ENCODE results near the gene SOD1. TPM values are rescaled to one million over a fixed set of nuclear protein-coding genes. Genes with fewer than 3 reads are reported as not detected.

The SOD1 gene
- 100 to 1,000 TPM; 280 to 286 TPM for total RNA-seq

- Mint-ChIP-seq H3K9me3 (no peaks in the 10 kb centered on the region), H3K27ac (peak within 1 kb of the TSS; percentile 99), H3K4me3 (peak within 1 kb of the TSS; percentile 98), H3K4me1 (ENCODE audit: low read depth) (peaks cover 65% of the 10 kb centered on the region), H3K36me3 (peaks cover 28% of the 10 kb centered on the region), H3K27me3 (no peaks in the 10 kb centered on the region)
- intact Hi-C loops (cut with micrococcal nuclease): loop anchor here (1.0 to 10.0 kb wide), 6 partner anchors 10 to 1073 kb away; partner anchors contain the start of genes HUNK and SCAF4
- ChIA-PET CTCF (no interaction called here), POLR2A (no interaction called here)
- peak; percentile 96 for DNase-seq
Measured at GRCh38 chr21:31659536-31660258, at the start of gene SOD1. Gene SOD1 (plus strand): TSS chr21:31659693. CDS start chr21:31659770, 77 bp downstream.

GRCh38 chr21:31611445-31611844 lies 48.0 kb upstream of the SOD1 start:
- ChIA-PET CTCF (interaction anchor here (1.1 kb wide), 1 partner anchor 9 kb away, joined by 6 read pairs; no protein-coding TSS in a partner anchor), POLR2A (no interaction called here)
- H3K4me3 Mint-ChIP-seq: no peak overlapping the region
- no peaks in the 10 kb centered on the region for H3K36me3 Mint-ChIP-seq
- H3K27ac Mint-ChIP-seq: no peak overlapping the region
- peaks cover 13% of the 10 kb centered on the region for H3K9me3 Mint-ChIP-seq
- H3K4me1 Mint-ChIP-seq (ENCODE audit: low read depth): no peaks in the 10 kb centered on the region
- DNase-seq: no peak
- peaks cover 21% of the 10 kb centered on the region for H3K27me3 Mint-ChIP-seq
- intact Hi-C loops (cut with micrococcal nuclease): no loop called here

GRCh38 chr21:31612894-31613785 lies 46.4 kb upstream of the SOD1 start:
- no peak for DNase-seq
- intact Hi-C loops (cut with micrococcal nuclease): no loop called here
- Mint-ChIP-seq H3K9me3 (peaks cover 13% of the 10 kb centered on the region), H3K4me1 (ENCODE audit: low read depth) (no peaks in the 10 kb centered on the region), H3K27me3 (peaks cover 21% of the 10 kb centered on the region), H3K27ac (no peak overlapping the region), H3K4me3 (no peak overlapping the region), H3K36me3 (no peaks in the 10 kb centered on the region)
- ChIA-PET POLR2A (no interaction called here), CTCF (no interaction called here)

- Mint-ChIP-seq H3K27me3 (peaks cover 19% of the 10 kb centered on the region), H3K36me3 (no peaks in the 10 kb centered on the region), H3K4me3 (no peak overlapping the region), H3K9me3 (peaks cover 13% of the 10 kb centered on the region), H3K4me1 (ENCODE audit: low read depth) (peaks cover 7% of the 10 kb centered on the region), H3K27ac (no peak overlapping the region)
- intact Hi-C loops (cut with micrococcal nuclease): no loop called here
- CTCF ChIA-PET: no interaction called here
- POLR2A ChIA-PET: no interaction called here
- no peak for DNase-seq
Measured at GRCh38 chr21:31614705-31615104, 44.8 kb upstream of the SOD1 start.

GRCh38 chr21:31616216-31616615 lies 43.3 kb upstream of the SOD1 start:
- no peak for DNase-seq
- intact Hi-C loops (cut with micrococcal nuclease): no loop called here
- peaks cover 13% of the 10 kb centered on the region for H3K27me3 Mint-ChIP-seq
- peaks cover 7% of the 10 kb centered on the region for H3K9me3 Mint-ChIP-seq
- POLR2A ChIA-PET: no interaction called here
- no peaks in the 10 kb centered on the region for H3K36me3 Mint-ChIP-seq
- no peak overlapping the region for H3K27ac Mint-ChIP-seq
- CTCF ChIA-PET: no interaction called here
- H3K4me1 Mint-ChIP-seq (ENCODE audit: low read depth): peaks cover 7% of the 10 kb centered on the region
- H3K4me3 Mint-ChIP-seq: no peak overlapping the region

- Mint-ChIP-seq H3K36me3 (no peaks in the 10 kb centered on the region), H3K27ac (peak overlapping the region; percentile 38), H3K4me3 (no peak overlapping the region), H3K9me3 (no peaks in the 10 kb centered on the region), H3K4me1 (ENCODE audit: low read depth) (peaks cover 12% of the 10 kb centered on the region), H3K27me3 (no peaks in the 10 kb centered on the region)
- ChIA-PET POLR2A (no interaction called here), CTCF (interaction anchor here (0.6 kb wide), 1 partner anchor 1571 kb away, joined by 6 read pairs; no protein-coding TSS in a partner anchor)
- intact Hi-C loops (cut with micrococcal nuclease): no loop called here
- DNase-seq: peak; percentile 22
Measured at GRCh38 chr21:31618696-31619430, 40.6 kb upstream of the SOD1 start.

- Mint-ChIP-seq H3K27ac (no peak overlapping the region), H3K4me1 (ENCODE audit: low read depth) (peaks cover 12% of the 10 kb centered on the region), H3K4me3 (no peak overlapping the region), H3K36me3 (no peaks in the 10 kb centered on the region), H3K27me3 (no peaks in the 10 kb centered on the region), H3K9me3 (no peaks in the 10 kb centered on the region)
- ChIA-PET CTCF (no interaction called here), POLR2A (no interaction called here)
- no peak for DNase-seq
- intact Hi-C loops (cut with micrococcal nuclease): no loop called here
Measured at GRCh38 chr21:31622397-31622796, 37.1 kb upstream of the SOD1 start.

GRCh38 chr21:31623664-31624063 lies 35.8 kb upstream of the SOD1 start:
- no peak for DNase-seq
- H3K9me3 Mint-ChIP-seq: no peaks in the 10 kb centered on the region
- H3K4me1 Mint-ChIP-seq (ENCODE audit: low read depth): peaks cover 11% of the 10 kb centered on the region
- no peaks in the 10 kb centered on the region for H3K36me3 Mint-ChIP-seq
- H3K27me3 Mint-ChIP-seq: no peaks in the 10 kb centered on the region
- H3K27ac Mint-ChIP-seq: no peak overlapping the region
- CTCF ChIA-PET: no interaction called here
- intact Hi-C loops (cut with micrococcal nuclease): no loop called here
- POLR2A ChIA-PET: no interaction called here
- H3K4me3 Mint-ChIP-seq: no peak overlapping the region

- Mint-ChIP-seq H3K27ac (no peak overlapping the region), H3K9me3 (no peaks in the 10 kb centered on the region), H3K36me3 (no peaks in the 10 kb centered on the region), H3K4me1 (ENCODE audit: low read depth) (peaks cover 6% of the 10 kb centered on the region), H3K4me3 (no peak overlapping the region), H3K27me3 (no peaks in the 10 kb centered on the region)
- ChIA-PET POLR2A (no interaction called here), CTCF (no interaction called here)
- no peak for DNase-seq
- intact Hi-C loops (cut with micrococcal nuclease): no loop called here
Measured at GRCh38 chr21:31624181-31624580, 35.3 kb upstream of the SOD1 start.

- intact Hi-C loops (cut with micrococcal nuclease): no loop called here
- Mint-ChIP-seq H3K36me3 (no peaks in the 10 kb centered on the region), H3K4me1 (ENCODE audit: low read depth) (peaks cover 5% of the 10 kb centered on the region), H3K27me3 (no peaks in the 10 kb centered on the region), H3K9me3 (no peaks in the 10 kb centered on the region), H3K4me3 (no peak overlapping the region), H3K27ac (no peak overlapping the region)
- ChIA-PET CTCF (no interaction called here), POLR2A (no interaction called here)
- DNase-seq: no peak
Measured at GRCh38 chr21:31624961-31625491, 34.5 kb upstream of the SOD1 start.

GRCh38 chr21:31629972-31630711 lies 29.4 kb upstream of the SOD1 start:
- POLR2A ChIA-PET: no interaction called here
- Mint-ChIP-seq H3K27me3 (no peaks in the 10 kb centered on the region), H3K4me1 (ENCODE audit: low read depth) (no peaks in the 10 kb centered on the region), H3K9me3 (peaks cover 2% of the 10 kb centered on the region), H3K4me3 (no peak overlapping the region), H3K27ac (no peak overlapping the region), H3K36me3 (no peaks in the 10 kb centered on the region)
- no peak for DNase-seq
- CTCF ChIA-PET: no interaction called here
- intact Hi-C loops (cut with micrococcal nuclease): no loop called here

Measured in activated CD4-positive, alpha-beta memory T cell treated with anti-CD3 and anti-CD28 coated beads for 36 hours (primary cell).